Femur (tissue), 1 donor: ENCODE results near the gene KLHL14.

Experiments
- DNase-seq: peaks from one replicate; pipeline ENCODE4 v3.0.0-alpha.2; 2017

KLHL14 gene

GRCh38 chr18:32629292-32629691, 143.5 kb downstream of the KLHL14 start:
- no peak for DNase-seq

GRCh38 chr18:32624182-32624723, 148.6 kb downstream of the KLHL14 start:
- no peak for DNase-seq

GRCh38 chr18:32623563-32623962, 149.3 kb downstream of the KLHL14 start:
- no peak for DNase-seq
